ENCODE results near the gene MORC3. TPM values are rescaled to one million over a fixed set of nuclear protein-coding genes. Genes with fewer than 3 reads are reported as not detected.

MORC3 gene
- total and polyA plus RNA-seq, 12 donors, result 12.5 to 32.4 (median 23.6) TPM

DNA sequence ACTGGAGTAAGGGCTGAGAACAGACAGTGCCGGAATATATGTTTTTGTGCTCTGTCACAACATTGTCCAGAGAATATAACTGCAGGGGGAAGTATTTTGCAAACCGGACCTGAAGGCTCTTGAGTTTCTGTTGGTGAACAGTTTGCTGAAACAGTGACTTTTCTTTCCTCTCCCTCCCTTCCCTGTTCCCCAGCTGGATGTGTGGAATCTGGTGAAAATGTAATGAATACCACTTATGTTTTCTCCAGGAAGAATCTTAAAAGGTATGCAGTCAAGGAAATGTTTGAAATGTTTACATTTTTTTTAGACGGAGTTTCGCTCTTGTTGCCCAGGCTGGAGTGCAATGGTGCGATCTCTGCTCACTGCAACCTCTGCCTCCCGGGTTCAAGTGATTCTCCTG is 88.6 kb downstream of the MORC3 start:
- no peak overlapping the region for H3K4me3 ChIP-seq
- no peaks in the 10 kb centered on the region for H3K4me1 ChIP-seq (replicated peaks in 1 of 2)
- WGBS, 4 donors, result 91 to 98% (median 92%) methylated on average over 6 of the region's 6 CpGs
- H3K27me3 ChIP-seq, result no peaks in the 10 kb centered on the region
- H3K9me3 ChIP-seq (replicated peaks in 1 of 3), result no peaks in the 10 kb centered on the region
- intact Hi-C loops (cut with DNase I), result no loop called here
- H3K36me3 ChIP-seq (replicated peaks in 1 of 2), result no peaks in the 10 kb centered on the region
- no peak for TF ChIP-seq POLR2A (IDR thresholded peaks at IDR 0.05)
- TF ChIP-seq, protein P1, sequence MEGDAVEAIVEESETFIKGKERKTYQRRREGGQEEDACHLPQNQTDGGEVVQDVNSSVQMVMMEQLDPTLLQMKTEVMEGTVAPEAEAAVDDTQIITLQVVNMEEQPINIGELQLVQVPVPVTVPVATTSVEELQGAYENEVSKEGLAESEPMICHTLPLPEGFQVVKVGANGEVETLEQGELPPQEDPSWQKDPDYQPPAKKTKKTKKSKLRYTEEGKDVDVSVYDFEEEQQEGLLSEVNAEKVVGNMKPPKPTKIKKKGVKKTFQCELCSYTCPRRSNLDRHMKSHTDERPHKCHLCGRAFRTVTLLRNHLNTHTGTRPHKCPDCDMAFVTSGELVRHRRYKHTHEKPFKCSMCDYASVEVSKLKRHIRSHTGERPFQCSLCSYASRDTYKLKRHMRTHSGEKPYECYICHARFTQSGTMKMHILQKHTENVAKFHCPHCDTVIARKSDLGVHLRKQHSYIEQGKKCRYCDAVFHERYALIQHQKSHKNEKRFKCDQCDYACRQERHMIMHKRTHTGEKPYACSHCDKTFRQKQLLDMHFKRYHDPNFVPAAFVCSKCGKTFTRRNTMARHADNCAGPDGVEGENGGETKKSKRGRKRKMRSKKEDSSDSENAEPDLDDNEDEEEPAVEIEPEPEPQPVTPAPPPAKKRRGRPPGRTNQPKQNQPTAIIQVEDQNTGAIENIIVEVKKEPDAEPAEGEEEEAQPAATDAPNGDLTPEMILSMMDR (IDR thresholded peaks at IDR 0.05), result no peak
- H3K27ac ChIP-seq, result no peak overlapping the region
- no peak for DNase-seq

DNA sequence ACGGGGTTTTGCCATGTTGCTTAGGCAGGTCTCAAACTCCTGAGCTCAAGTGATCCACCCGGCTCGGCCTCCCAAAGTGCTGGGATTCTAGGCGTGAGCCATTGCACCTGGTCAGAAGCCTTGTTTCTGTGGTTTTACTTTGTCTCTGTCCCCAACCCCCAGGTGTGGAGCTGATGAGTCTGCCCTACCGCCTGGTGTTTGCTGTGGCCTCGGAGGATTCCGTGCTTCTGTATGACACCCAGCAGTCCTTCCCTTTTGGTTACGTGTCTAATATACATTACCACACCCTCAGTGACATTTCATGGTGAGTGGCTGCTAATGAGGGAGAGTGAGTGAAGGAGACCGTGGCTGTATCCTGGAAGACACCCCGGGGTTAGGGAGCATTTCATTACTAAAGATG is 91.3 kb downstream of the MORC3 start:
- no peaks in the 10 kb centered on the region for H3K36me3 ChIP-seq (replicated peaks in 1 of 2)
- H3K9me3 ChIP-seq (replicated peaks in 1 of 3), result no peaks in the 10 kb centered on the region
- 96 to 98% (median 97%) methylated on average over 10 of the region's 10 CpGs for WGBS, 4 donors
- no peak for DNase-seq
- H3K27me3 ChIP-seq, result no peaks in the 10 kb centered on the region
- H3K4me3 ChIP-seq, result no peak overlapping the region
- no peaks in the 10 kb centered on the region for H3K4me1 ChIP-seq (replicated peaks in 1 of 2)
- TF ChIP-seq, protein P1 (IDR thresholded peaks at IDR 0.05), result no peak
- no peak for TF ChIP-seq POLR2A (IDR thresholded peaks at IDR 0.05)
- H3K27ac ChIP-seq, result no peak overlapping the region
- intact Hi-C loops (cut with DNase I), result loop anchor here in 1 of 2 donors (10.0 kb wide), 1 partner anchor 514 kb away; no protein-coding TSS in a partner anchor

DNA sequence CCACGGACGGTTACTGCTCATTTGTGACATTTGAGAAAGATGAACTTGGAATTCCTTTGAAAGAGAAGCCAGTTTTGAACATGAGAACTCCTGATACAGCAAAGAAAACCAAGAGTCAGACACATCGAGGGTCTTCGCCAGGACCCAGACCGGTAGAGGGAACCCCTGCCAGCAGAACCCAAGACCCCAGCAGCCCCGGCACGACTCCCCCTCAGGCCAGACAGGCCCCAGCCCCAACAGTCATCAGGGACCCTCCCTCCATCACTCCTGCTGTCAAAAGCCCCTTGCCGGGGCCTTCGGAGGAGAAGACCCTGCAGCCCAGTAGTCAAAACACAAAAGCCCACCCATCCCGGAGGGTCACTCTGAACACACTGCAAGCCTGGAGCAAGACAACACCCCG is 92.9 kb downstream of the MORC3 start:
- no peak for DNase-seq
- Histone ChIP-seq H3K4me3 (no peak overlapping the region), H3K9me3 (replicated peaks in 1 of 3) (no peaks in the 10 kb centered on the region), H3K27me3 (no peaks in the 10 kb centered on the region), H3K4me1 (replicated peaks in 1 of 2) (no peaks in the 10 kb centered on the region), H3K27ac (no peak overlapping the region), H3K36me3 (replicated peaks in 1 of 2) (no peaks in the 10 kb centered on the region)
- intact Hi-C loops (cut with DNase I), result loop anchor here in 1 of 2 donors (10.0 kb wide), 1 partner anchor 512 kb away; no protein-coding TSS in a partner anchor
- TF ChIP-seq, protein P1 (IDR thresholded peaks at IDR 0.05), result no peak
- TF ChIP-seq POLR2A (IDR thresholded peaks at IDR 0.05), result no peak
- 87 to 93% (median 91%) methylated on average over 8 to 11 of the region's 11 CpGs for WGBS, 4 donors

DNA sequence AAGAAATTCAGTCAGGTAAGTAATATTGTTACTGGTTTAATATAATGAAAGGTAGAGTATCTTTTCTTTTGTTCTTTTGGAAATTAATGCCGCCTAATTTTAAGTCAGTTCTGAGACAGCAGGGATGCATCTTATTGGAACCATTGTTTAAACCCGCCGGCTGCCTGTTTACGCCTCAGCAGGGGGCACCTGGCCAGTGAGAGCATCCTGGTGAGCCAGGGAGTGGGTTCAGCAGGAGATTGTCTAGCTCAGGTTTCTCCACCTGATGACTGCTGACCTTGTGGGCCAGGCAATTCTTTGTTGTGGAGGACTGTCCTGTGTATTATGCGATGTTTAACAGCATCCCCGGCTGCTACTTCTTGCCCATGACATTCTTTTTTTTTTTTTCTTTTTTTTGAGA is 95.4 kb downstream of the MORC3 start:
- Histone ChIP-seq H3K9me3 (replicated peaks in 1 of 3) (no peaks in the 10 kb centered on the region), H3K4me3 (no peak overlapping the region), H3K27me3 (no peaks in the 10 kb centered on the region), H3K4me1 (replicated peaks in 1 of 2) (no peaks in the 10 kb centered on the region), H3K27ac (no peak overlapping the region), H3K36me3 (replicated peaks in 1 of 2) (no peaks in the 10 kb centered on the region)
- intact Hi-C loops (cut with DNase I), result loop anchor here in 1 of 2 donors (10.0 kb wide), 1 partner anchor 509 kb away; no protein-coding TSS in a partner anchor
- 93 to 95% (median 94%) methylated on average over 6 of the region's 6 CpGs for WGBS, 4 donors
- TF ChIP-seq, protein P1 (IDR thresholded peaks at IDR 0.05), result no peak
- TF ChIP-seq POLR2A (IDR thresholded peaks at IDR 0.05), result no peak
- no peak for DNase-seq
